Measurements from ENCODE around the gene CACNA2D3. TPM values are rescaled to one million over a fixed set of nuclear protein-coding genes. Genes with fewer than 3 reads are reported as not detected.

The CACNA2D3 gene
- total RNA-seq, 6 experiments from 2014 or later = 0.14 to 0.23 (median 0.19) TPM; not detected in 2

DNA sequence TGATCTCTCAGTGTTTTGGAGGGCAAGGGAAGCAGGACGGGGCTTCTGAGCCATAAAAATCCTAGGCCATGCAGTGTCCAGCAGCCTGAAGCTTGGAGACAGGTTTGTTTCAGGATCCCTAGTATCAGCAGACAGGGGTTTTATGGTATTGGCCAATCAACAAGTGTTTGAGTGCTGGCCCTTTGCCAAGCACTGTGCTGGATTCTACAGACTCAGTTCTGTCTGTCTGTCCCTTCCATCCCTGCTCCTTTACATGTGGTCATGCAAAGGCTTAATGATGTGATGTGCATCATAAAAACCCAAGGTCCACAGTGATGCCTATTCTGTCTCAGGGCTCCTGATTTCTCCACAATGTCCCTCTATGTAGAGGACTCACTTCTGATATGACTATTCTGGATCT, 621.4 kb downstream of the CACNA2D3 start:
- no peak for DNase-seq
- TF ChIP-seq, protein P1, sequence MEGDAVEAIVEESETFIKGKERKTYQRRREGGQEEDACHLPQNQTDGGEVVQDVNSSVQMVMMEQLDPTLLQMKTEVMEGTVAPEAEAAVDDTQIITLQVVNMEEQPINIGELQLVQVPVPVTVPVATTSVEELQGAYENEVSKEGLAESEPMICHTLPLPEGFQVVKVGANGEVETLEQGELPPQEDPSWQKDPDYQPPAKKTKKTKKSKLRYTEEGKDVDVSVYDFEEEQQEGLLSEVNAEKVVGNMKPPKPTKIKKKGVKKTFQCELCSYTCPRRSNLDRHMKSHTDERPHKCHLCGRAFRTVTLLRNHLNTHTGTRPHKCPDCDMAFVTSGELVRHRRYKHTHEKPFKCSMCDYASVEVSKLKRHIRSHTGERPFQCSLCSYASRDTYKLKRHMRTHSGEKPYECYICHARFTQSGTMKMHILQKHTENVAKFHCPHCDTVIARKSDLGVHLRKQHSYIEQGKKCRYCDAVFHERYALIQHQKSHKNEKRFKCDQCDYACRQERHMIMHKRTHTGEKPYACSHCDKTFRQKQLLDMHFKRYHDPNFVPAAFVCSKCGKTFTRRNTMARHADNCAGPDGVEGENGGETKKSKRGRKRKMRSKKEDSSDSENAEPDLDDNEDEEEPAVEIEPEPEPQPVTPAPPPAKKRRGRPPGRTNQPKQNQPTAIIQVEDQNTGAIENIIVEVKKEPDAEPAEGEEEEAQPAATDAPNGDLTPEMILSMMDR (IDR thresholded peaks at IDR 0.05) = no peak
- no peaks in the 10 kb centered on the region for H3K36me3 Mint-ChIP-seq (ENCODE audit: low read depth)

DNA sequence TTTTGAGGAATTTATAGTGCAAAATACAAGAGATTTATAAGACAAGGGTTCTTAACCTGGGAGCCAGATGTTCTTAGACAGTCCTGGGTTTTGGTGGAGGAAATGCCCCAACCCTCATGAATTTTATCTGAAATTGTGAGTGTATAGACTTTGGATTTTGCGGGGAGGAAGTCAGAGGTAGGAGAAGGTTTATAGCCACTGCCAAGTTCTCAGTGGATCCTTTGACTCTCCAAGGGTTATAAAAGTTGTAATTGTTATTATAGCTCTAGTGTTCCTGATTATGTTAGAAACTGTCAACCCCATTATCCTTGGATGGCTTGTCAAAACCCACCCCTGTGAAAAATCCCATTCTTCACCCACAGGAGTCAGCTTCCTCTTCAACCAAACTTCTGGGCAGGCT, 621.9 kb downstream of the CACNA2D3 start:
- Mint-ChIP-seq H3K36me3 (ENCODE audit: low read depth) (no peaks in the 10 kb centered on the region), H3K4me3 (no peak overlapping the region), H3K27ac (no peak overlapping the region), H3K9me3 (peaks cover 39% of the 10 kb centered on the region), H3K4me1 (ENCODE audit: low read depth) (no peaks in the 10 kb centered on the region), H3K27me3 (ENCODE audit: insufficient read depth) (no peaks in the 10 kb centered on the region; the same call in 1 of the 2 replicates)
- TF ChIP-seq, protein P1 (IDR thresholded peaks at IDR 0.05) = no peak
- no peak for DNase-seq

More for the DNA sequence above, 621.4 kb downstream of the CACNA2D3 start:
- Mint-ChIP-seq H3K27me3 (ENCODE audit: insufficient read depth) (no peaks in the 10 kb centered on the region; the same call in 1 of the 2 replicates), H3K4me1 (ENCODE audit: low read depth) (no peaks in the 10 kb centered on the region), H3K27ac (no peak overlapping the region), H3K4me3 (no peak overlapping the region), H3K9me3 (peaks cover 44% of the 10 kb centered on the region)

- DNase-seq = no peak
- no peak overlapping the region for H3K4me3 Mint-ChIP-seq
- no peaks in the 10 kb centered on the region for H3K4me1 Mint-ChIP-seq (ENCODE audit: low read depth)
- TF ChIP-seq, protein P1 (IDR thresholded peaks at IDR 0.05) = no peak
- H3K9me3 Mint-ChIP-seq = peaks cover 42% of the 10 kb centered on the region
- no peak overlapping the region for H3K27ac Mint-ChIP-seq
- no peaks in the 10 kb centered on the region; the same call in 1 of the 2 replicates for H3K27me3 Mint-ChIP-seq (ENCODE audit: insufficient read depth)
- H3K36me3 Mint-ChIP-seq (ENCODE audit: low read depth) = no peaks in the 10 kb centered on the region
Measured at GRCh38 chr3:54745843-54746242, 623.5 kb downstream of the CACNA2D3 start.

DNA sequence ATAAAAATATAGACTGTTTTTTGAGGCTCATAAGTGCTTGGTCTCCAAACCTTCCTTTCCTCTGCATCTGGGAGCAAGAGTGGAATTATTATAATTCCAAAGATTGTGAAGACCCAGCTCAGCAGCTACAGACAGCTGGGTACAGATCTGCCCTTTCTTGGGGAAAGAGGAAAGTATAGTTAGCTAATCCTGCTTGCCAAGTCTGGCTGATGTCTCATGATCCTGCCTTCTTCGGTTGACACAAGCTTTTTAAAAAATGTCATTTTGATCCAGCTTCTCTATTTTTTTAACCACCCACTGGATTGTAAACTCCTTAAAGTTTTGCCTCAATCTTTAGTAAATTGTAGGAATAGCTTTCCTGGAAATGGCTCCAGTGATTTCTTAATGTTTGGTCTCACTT, 624.4 kb downstream of the CACNA2D3 start:
- no peak for DNase-seq
- no peak overlapping the region for H3K27ac Mint-ChIP-seq
- TF ChIP-seq, protein P1 (IDR thresholded peaks at IDR 0.05) = no peak
- no peaks in the 10 kb centered on the region for H3K36me3 Mint-ChIP-seq (ENCODE audit: low read depth)
- H3K4me3 Mint-ChIP-seq = no peak overlapping the region
- H3K27me3 Mint-ChIP-seq (ENCODE audit: insufficient read depth) = no peaks in the 10 kb centered on the region; the same call in 1 of the 2 replicates
- H3K9me3 Mint-ChIP-seq = peaks cover 46% of the 10 kb centered on the region
- no peaks in the 10 kb centered on the region for H3K4me1 Mint-ChIP-seq (ENCODE audit: low read depth)

- no peak overlapping the region for H3K27ac Mint-ChIP-seq
- peaks cover 22% of the 10 kb centered on the region for H3K9me3 Mint-ChIP-seq
- no peak overlapping the region for H3K4me3 Mint-ChIP-seq
- no peaks in the 10 kb centered on the region for H3K36me3 Mint-ChIP-seq (ENCODE audit: low read depth)
- TF ChIP-seq, protein P1 (IDR thresholded peaks at IDR 0.05) = no peak
- H3K27me3 Mint-ChIP-seq (ENCODE audit: insufficient read depth) = no peaks in the 10 kb centered on the region; the same call in 1 of the 2 replicates
- DNase-seq = no peak
- H3K4me1 Mint-ChIP-seq (ENCODE audit: low read depth) = peaks cover 7% of the 10 kb centered on the region; the same call in 1 of the 2 replicates
Measured at GRCh38 chr3:54755756-54756155, 633.4 kb downstream of the CACNA2D3 start.
